HG02870 (cell line): Measurements from ENCODE around the gene NLRP3.
"Not testable (repeated sequence)": the region's sequence is repeated elsewhere in the genome, so short reads cannot be mapped to it uniquely, and the experiment has no call there.

Experiments
- ATAC-seq: cut with Tn5 transposase; IDR thresholded peaks from one replicate; pipeline ENCODE4 v1.9.1; 2021; ENCODE audit warnings: mild to moderate bottlenecking, moderate library complexity; ENCODE audit not compliant: unreplicated experiment

Gene NLRP3

DNA sequence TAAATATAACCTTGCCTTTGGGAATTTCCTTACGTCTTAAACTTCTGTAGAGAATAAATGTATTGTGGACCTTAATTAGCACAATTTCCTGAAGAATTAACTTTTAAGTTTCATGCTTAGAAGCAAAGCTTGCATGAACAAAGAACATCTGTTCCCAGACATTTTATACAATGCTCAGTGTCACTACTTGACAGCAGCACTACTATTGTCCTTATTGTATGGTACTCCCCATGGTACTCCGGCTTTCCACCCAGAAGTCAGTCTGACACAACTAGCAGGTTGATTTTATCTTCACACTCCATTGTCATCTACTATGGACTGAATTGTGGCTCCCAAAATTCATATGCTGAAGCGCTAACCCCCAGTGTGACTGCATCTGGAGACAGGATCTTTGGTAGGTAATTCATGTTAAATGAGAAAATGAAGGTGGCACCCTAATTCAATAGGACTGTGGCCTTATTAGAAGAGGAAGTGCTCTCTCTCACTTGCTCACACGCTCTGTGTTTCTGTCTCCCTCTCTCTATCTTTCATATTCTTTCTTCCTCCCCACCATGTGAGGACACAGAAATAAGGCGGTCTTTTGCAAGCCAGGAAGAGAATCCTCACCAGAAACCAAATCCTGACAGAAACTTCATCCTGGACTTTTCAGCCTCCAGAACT, 52.6 kb downstream of the NLRP3 start:
- ATAC-seq: no peak

- no peak for ATAC-seq
Observed at GRCh38 chr1:247469141-247469535, 53.2 kb downstream of the NLRP3 start.

DNA sequence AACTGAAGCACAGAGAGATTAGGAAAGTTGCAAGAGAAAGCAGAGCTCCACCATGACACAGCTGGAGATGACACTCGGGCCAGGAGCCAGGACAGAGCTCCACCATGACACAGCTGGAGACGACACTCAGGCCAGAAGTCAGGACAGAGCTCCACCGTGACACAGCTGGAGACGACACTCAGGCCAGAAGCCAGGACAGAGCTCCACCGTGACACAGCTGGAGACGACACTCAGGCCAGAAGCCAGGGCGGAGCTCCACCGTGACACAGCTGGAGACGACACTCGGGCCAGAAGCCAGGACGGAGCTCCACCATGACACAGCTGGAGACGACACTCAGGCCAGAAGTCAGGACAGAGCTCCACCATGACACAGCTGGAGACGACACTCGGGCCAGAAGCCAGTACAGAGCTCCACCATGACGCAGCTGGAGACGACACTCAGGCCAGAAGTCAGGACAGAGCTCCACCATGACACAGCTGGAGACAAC, 55.0 kb downstream of the NLRP3 start:
- not testable (repeated sequence) for ATAC-seq

DNA sequence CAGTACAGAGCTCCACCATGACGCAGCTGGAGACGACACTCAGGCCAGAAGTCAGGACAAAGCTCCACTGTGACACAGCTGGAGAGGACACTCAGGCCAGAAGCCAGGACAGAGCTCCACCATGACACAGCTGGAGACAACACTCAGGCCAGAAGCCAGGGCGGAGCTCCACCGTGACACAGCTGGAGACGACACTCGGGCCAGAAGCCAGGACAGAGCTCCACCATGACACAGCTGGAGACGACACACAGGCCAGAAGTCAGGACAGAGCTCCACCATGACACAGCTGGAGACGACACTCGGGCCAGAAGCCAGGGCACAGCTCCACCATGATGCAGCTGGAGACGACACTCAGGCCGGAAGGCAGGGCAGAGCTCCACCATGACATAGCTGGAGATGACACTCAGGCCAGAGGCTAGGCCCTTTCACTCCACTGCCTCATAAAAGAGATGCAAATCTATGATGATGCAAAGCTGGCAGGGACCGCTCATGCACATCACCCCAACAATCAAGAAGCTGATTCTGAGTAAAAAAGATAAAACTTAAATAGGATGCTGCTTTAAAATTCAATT, 55.6 kb downstream of the NLRP3 start:
- no peak for ATAC-seq

DNA sequence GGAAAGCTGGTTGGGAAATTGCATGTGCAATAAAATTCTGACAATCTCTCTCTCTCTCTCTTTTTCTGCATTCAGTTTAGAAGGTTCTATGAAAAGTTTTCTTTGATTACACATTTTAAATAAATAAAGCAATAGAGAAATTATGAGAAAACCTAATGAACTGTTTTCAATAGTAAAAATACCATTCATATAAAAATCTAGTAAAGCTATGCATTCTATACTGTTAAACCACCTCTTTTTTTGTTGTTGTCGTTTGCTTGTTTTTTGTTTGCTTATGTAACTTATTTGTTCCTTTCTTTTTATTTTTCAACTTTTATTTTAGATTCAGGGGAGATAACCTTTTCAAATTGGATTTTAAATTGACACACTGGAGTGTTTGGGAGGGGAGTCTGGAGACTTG, 56.1 kb downstream of the NLRP3 start:
- ATAC-seq: no peak

DNA sequence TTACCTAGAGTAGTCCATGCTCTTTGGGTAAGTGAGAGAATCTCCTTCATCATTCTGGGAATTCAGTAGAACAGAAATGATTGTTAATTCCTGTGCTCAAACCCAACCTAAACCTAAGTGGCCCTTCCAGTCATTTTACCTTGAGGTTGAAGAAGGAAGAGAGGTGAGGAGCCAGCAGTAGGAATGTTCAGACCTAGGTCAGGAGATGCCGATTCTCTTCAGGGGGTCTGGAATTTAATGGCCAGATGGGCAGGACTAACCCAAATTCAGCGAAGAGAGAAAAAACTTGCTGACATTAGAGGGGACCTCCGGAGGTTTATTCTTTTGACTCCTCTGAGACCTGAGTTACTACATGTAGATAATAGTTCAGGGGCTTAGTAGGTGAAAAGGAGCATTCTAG, 58.4 kb downstream of the NLRP3 start:
- no peak for ATAC-seq

DNA sequence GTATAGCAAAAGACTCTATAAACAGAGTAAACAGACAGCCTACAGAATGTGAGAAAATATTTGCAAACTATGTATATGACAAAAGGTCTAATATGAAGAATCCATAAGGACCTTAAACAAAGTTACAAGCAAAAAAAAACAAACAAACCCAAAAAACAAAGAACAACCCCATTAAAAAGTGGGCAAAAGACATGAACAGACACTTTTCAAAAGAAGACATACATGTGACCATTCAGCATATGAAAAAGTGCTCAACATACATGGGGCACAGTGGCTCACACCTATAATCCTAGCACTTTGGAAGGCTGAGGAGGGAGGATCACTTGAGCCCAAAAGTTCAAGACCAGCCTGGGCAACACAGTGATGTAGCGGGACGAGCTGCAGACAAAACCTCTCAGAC, 59.8 kb downstream of the NLRP3 start:
- no peak for ATAC-seq

- peak; percentile 50 for ATAC-seq
Observed at GRCh38 chr1:247476328-247477058, 60.5 kb downstream of the NLRP3 start.

DNA sequence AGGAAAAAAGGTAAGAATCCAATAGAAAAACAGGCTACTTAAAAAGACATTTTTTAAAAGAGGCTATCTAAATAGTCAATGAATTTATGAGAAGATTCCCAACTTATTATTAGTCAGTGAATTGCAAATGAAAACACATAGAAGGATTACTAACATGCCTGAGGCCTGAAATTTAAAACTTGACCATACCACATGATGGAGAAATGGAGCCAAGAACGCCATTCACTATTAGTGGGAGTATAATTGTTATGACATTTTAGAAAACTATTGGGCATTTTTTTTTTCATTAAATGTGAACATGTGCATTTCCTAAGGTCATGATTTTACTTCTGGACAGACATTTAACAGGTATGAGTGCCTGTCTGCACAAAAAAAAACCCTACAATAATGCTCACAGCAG, 66.8 kb downstream of the NLRP3 start:
- no peak for ATAC-seq

DNA sequence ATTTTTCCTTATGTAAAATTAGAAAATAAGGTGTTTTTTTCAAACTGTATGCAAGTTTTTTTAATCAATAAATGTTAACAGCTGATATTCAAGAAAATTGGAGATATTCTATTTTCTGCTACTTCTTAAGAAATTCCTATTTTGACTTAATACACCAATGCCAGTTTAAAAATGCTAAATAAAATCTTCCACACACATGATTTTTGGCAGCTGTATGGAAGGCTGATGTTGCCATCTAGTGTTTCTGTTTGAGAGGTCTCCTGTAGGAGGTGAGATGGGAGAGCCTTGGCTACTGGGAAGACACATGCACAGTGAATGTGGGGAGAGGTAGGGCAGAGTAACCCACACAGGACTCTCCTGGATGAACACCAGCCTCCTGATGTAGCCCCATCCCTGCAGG, 71.1 kb downstream of the NLRP3 start:
- peak; percentile 89 for ATAC-seq

GRCh38 chr1:247491328-247491727, 75.4 kb downstream of the NLRP3 start:
- ATAC-seq: no peak

GRCh38 chr1:247493106-247493505, 77.1 kb downstream of the NLRP3 start:
- ATAC-seq: no peak

GRCh38 chr1:247494767-247495166, 78.8 kb downstream of the NLRP3 start:
- ATAC-seq: no peak

DNA sequence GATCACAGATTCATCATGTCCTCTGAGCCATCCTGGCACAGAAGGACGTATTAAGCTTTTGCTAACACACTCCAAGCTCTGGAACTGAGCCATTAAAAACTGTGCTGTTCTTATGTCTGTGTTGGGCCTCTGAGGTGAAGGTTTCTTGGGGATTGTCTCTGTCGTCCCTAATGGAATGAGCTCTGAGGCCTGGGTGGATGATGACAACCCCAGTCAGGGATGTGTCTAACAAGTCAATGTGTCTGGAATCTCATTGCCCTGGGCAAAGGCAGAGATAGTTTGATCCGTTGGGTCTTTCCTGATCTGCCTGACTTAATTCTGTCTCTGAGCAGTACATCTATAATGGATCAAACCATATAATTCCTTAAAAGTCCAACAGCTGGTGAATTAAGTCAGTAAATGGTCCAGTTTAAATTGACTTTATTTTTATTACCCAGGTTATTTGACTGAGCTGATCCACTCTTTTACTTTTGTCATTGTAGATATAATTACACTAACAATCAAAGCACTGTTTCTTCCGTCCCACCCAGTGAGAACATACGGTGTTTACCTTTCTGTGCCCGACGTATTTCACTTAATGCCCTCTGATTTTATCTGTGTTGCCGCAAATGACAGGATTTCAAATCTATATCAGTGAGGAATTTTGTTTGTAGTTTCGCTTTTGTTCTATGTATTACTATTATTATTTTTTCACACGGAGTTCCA, 80.8 kb downstream of the NLRP3 start:
- no peak for ATAC-seq
